HL-60 (cell line): ENCODE measurements around the gene CAST.

Source experiments
- DNase-seq, 2 experiments: peaks; one replicate each; pipeline ENCODE4 v3.0.0-alpha.2; 2010 to 2020; ENCODE audit warnings: low read depth in 1 of 2, low spot score in 1 of 2
- H3K27ac ChIP-seq: fragments of 250-450 bp; sonication (Bioruptor Pico); replicated peaks from 2 replicates; pipeline ENCODE4 v1.5.1; 2020; ENCODE audit warnings: mild to moderate bottlenecking, moderate library complexity
- H3K27me3 ChIP-seq: fragments of 250-450 bp; sonication (Bioruptor Pico); 2 replicates; pipeline ENCODE4 v1.5.1; 2021; ENCODE audit warnings: mild to moderate bottlenecking, moderate library complexity; ENCODE audit not compliant: insufficient read depth, poor library complexity, severe bottlenecking
- H3K4me3 ChIP-seq: replicated peaks from 2 replicates; pipeline ENCODE4 v1.5.1; 2011; ENCODE audit warnings: mild to moderate bottlenecking, control low read depth, low read length; ENCODE audit not compliant: insufficient read depth
- CTCF ChIP-seq: IDR thresholded peaks from one replicate; pipeline ENCODE4 v1.5.1; 2011; ENCODE audit warnings: low read length, control low read depth, inconsistent platforms; ENCODE audit not compliant: insufficient read depth
- GABPA ChIP-seq: IDR thresholded peaks from 2 replicates; pipeline ENCODE4 v1.6.1; 2012; ENCODE audit warnings: low read depth
- POLR2AphosphoS5 ChIP-seq: IDR thresholded peaks from 2 replicates; pipeline ENCODE4 v1.6.1; 2012; ENCODE audit warnings: low read depth
- REST ChIP-seq: IDR thresholded peaks from 2 replicates; pipeline ENCODE4 v1.6.1; 2012; ENCODE audit warnings: low read depth; ENCODE audit not compliant: insufficient replicate concordance
- SPI1 ChIP-seq: IDR thresholded peaks from 2 replicates; pipeline ENCODE4 v1.6.1; 2012; ENCODE audit warnings: low read depth, mild to moderate bottlenecking, borderline replicate concordance

Gene CAST

DNA sequence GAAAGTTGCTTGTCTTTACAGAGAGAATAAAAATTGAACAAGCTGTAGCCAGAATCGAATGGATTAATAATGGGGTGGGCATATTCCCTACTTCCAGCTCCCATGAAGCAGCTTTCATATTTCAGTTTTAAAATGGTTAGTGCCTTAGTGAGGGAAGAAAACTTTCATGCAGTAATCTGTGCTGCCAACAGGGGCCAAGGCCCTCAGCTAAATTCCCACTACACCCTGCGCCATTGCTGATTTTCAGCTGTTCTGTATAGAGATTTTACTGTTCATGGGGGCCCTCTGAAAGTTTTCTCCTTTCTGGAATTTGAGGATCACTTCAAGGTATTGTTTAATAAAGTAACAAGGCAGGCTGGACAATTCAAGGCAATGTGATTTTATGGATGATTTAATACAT is 58.2 kb downstream of the CAST start:
- Histone ChIP-seq H3K27ac (no peak overlapping the region), H3K4me3 (no peak overlapping the region), H3K27me3 (no peaks in the 10 kb centered on the region)
- TF ChIP-seq POLR2AphosphoS5 (no peak), REST (no peak), CTCF (no peak), GABPA (no peak), SPI1 (no peak)
- no peak for DNase-seq

GRCh38 chr5:96721351-96721977 is 59.3 kb downstream of the CAST start:
- DNase-seq, result no peak
- Histone ChIP-seq H3K27me3 (no peaks in the 10 kb centered on the region), H3K27ac (no peak overlapping the region), H3K4me3 (no peak overlapping the region)
- TF ChIP-seq REST (no peak), POLR2AphosphoS5 (no peak), GABPA (no peak), SPI1 (no peak), CTCF (no peak)

- no peak for TF ChIP-seq CTCF
- no peak for TF ChIP-seq SPI1
- no peak for TF ChIP-seq GABPA
- no peak for TF ChIP-seq POLR2AphosphoS5
- no peak for TF ChIP-seq REST
Measured at GRCh38 chr5:96725257-96725656, 63.1 kb downstream of the CAST start.

More at GRCh38 chr5:96725257-96725656, 63.1 kb downstream of the CAST start:
- DNase-seq, result no peak
- no peak overlapping the region for H3K4me3 ChIP-seq
- no peak overlapping the region for H3K27ac ChIP-seq
- no peaks in the 10 kb centered on the region for H3K27me3 ChIP-seq
